ENCODE results near the gene KHDC3L.

The KHDC3L gene

DNA sequence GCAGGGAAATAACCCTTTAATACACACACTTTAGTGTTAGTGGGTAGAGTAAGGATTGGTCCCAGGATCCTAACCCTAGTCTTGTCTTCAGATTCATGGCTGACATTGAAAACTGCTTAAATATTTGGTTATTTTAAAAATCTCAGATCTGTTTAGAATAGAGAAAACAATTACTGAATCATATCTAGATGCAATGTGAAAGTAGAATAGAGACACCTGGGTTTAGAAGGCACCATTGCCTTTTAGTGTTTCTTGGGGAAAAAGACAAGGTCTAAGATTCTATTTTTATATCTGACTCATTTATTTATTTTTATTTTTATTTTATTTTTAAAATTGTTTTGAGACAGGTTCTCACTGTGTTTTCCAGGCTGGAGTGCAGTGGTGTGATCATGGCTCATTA is 38.2 kb downstream of the KHDC3L start:
- Histone ChIP-seq H3K9me3 (ENCODE audit: control insufficient read depth, low read length) (no peaks in the 10 kb centered on the region), H3K36me3 (ENCODE audit: control insufficient read depth, insufficient read depth, low read length) (no peaks in the 10 kb centered on the region), H3K4me1 (ENCODE audit: control insufficient read depth, insufficient read depth, low read length) (no peaks in the 10 kb centered on the region), H3K9ac (ENCODE audit: low read length) (no peak overlapping the region), H3K27me3 (ENCODE audit: control insufficient read depth, insufficient read depth, low read length) (no peaks in the 10 kb centered on the region), H3K4me3 (ENCODE audit: low read length) (no peak overlapping the region)

DNA sequence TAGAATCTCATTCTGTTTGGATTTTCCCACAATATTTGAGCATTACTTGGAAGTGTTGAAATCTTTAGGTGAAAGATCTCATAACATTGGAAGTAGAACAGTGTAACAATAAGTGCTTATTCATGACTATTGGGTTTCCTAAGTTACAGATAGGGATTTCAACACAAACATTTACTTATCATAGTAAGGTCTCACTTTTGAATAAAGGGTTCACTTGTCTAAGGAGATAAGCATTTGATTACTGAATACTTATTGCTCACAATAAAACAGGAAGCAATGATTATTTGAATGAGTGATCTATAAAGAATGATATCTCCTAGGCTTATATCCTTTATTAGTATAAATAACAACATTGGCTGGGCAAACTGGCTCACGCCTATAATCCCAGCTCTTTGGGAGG is 46.9 kb downstream of the KHDC3L start:
- Histone ChIP-seq H3K9me3 (ENCODE audit: control insufficient read depth, low read length) (no peaks in the 10 kb centered on the region), H3K4me3 (ENCODE audit: low read length) (no peak overlapping the region), H3K4me1 (ENCODE audit: control insufficient read depth, insufficient read depth, low read length) (no peaks in the 10 kb centered on the region), H3K36me3 (ENCODE audit: control insufficient read depth, insufficient read depth, low read length) (no peaks in the 10 kb centered on the region), H3K9ac (ENCODE audit: low read length) (no peak overlapping the region), H3K27me3 (ENCODE audit: control insufficient read depth, insufficient read depth, low read length) (no peaks in the 10 kb centered on the region)

DNA sequence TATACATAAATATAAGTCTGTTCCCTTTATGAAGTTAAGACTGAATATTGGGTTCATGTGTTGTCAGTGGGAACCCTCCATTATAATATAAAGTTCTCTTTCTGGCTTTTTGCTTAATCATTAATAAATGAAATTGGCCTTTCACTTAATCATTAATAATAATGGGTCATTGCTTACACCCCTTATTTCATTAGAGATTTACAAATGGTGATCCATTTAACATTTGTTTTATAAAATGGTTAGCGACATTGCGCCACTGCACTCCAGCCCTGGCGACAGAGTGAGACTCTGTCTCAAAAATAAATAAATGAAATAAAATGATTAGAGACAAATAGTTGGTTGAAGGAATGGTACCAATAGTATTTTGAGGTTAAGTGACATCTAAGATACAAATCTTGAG is 50.6 kb downstream of the KHDC3L start:
- Histone ChIP-seq H3K4me3 (ENCODE audit: low read length) (no peak overlapping the region), H3K9ac (ENCODE audit: low read length) (no peak overlapping the region), H3K4me1 (ENCODE audit: control insufficient read depth, insufficient read depth, low read length) (no peaks in the 10 kb centered on the region), H3K9me3 (ENCODE audit: control insufficient read depth, low read length) (no peaks in the 10 kb centered on the region), H3K36me3 (ENCODE audit: control insufficient read depth, insufficient read depth, low read length) (no peaks in the 10 kb centered on the region), H3K27me3 (ENCODE audit: control insufficient read depth, insufficient read depth, low read length) (no peaks in the 10 kb centered on the region)
